Panc1 (cell line): ENCODE results near the gene TMEM92. TPM values are rescaled to one million over a fixed set of nuclear protein-coding genes. Genes with fewer than 3 reads are reported as not detected.

ENCODE experiments used
- ATAC-seq: fragments of 200-7000 bp; cut with Tn5 transposase; 2 replicates; pipeline ENCODE4 v1.9.1; 2020; ENCODE audit warnings: mild to moderate bottlenecking, moderate library complexity
- BruUV-seq: library from RNA; stranded (reverse); fragments of 400-500 nt; replicated peaks from 2 replicates; lab custom pipeline; 2021; lab: Mats Ljungman, UMichigan
- CTCF ChIA-PET: fragments of 300-600 bp; sonication (Branson Sonifier 250); formaldehyde crosslinking; loops from one replicate; lab custom pipeline; 2022; ENCODE audit warnings: antibody characterized with exemption; lab: Charles Lee
- POLR2A ChIA-PET: fragments of 300-600 bp; sonication (Branson Sonifier 250); formaldehyde crosslinking; loops from one replicate; lab custom pipeline; 2022; ENCODE audit warnings: antibody characterized with exemption; lab: Charles Lee
- DNase-seq: peaks from one replicate; pipeline ENCODE4 v3.0.0-alpha.2; 2010; ENCODE audit warnings: low read depth, low spot score
- H3K27ac ChIP-seq: 2 replicates; pipeline ENCODE4 v1.5.1; 2011; ENCODE audit warnings: mild to moderate bottlenecking, low read length, inconsistent platforms
- H3K27me3 ChIP-seq: fragments of 200-500 bp; sonication (Bioruptor generic); 2 replicates; pipeline ENCODE4 v1.6.0; 2014; ENCODE audit warnings: low read length, inconsistent platforms; ENCODE audit not compliant: control insufficient read depth, insufficient read depth
- H3K36me3 ChIP-seq: fragments of 200-500 bp; sonication (Bioruptor generic); 2 replicates; pipeline ENCODE4 v1.5.1; 2014; ENCODE audit warnings: inconsistent platforms, mild to moderate bottlenecking, low read length, moderate library complexity; ENCODE audit not compliant: control insufficient read depth, insufficient read depth
- H3K4me1 ChIP-seq: 2 replicates; pipeline ENCODE4 v1.5.1; 2011; ENCODE audit warnings: inconsistent platforms, mild to moderate bottlenecking, low read length, moderate library complexity; ENCODE audit not compliant: control insufficient read depth, insufficient read depth
- H3K4me3 ChIP-seq, 2 experiments: 2 replicates each; pipeline ENCODE4 v1.5.1; 2011 to 2012; ENCODE audit warnings: low read depth in 2 of 2, low read length in 2 of 2, mild to moderate bottlenecking in 2 of 2, inconsistent platforms in 1 of 2, moderate library complexity in 1 of 2
- H3K9me3 ChIP-seq: fragments of 200-500 bp; sonication (Bioruptor generic); 2 replicates; pipeline ENCODE4 v1.5.1; 2014; ENCODE audit warnings: low read depth, mild to moderate bottlenecking, inconsistent platforms, low read length, moderate library complexity; ENCODE audit not compliant: control insufficient read depth, insufficient read depth
- CTCF ChIP-seq: fragments of 450-650 bp; IDR thresholded peaks from 2 replicates; pipeline ENCODE4 v1.5.1; 2017; ENCODE audit warnings: mild to moderate bottlenecking
- POLR2AphosphoS5 ChIP-seq: IDR thresholded peaks from 2 replicates; pipeline ENCODE4 v1.6.1; 2012; ENCODE audit warnings: mild to moderate bottlenecking, low read depth, low read length, moderate library complexity
- SIN3A ChIP-seq: IDR thresholded peaks from 2 replicates; pipeline ENCODE4 v1.6.1; 2012; ENCODE audit warnings: low read depth, mild to moderate bottlenecking, low read length, moderate library complexity, borderline replicate concordance; ENCODE audit not compliant: insufficient read depth
- TCF7L2 ChIP-seq: IDR thresholded peaks from 2 replicates; pipeline ENCODE4 v1.6.1; 2011; ENCODE audit warnings: mild to moderate bottlenecking, low read depth, low read length, inconsistent platforms
- in situ Hi-C: cut with HindIII; loops from 2 replicates; pipeline ENCODE4 v1.10.0; 2016; ENCODE audit warnings: low sequenced_read_pairs, low pct_unique_long_range_greater_than_20kb
- intact Hi-C: fragments of 100-400 bp; cut with micrococcal nuclease; formaldehyde crosslinking; loops from one replicate; pipeline ENCODE4 v1.10.0; 2022; ENCODE audit not compliant: unreplicated experiment
- total RNA-seq: library from RNA; stranded (reverse); gene quantifications from one replicate; pipeline ENCODE4 v1.2.1, GENCODE V29; 2021; ENCODE audit not compliant: unreplicated experiment
- TF ChIP-seq, protein P1 (sequence below), 2 experiments: IDR thresholded peaks; 2 replicates each; pipeline ENCODE4 v1.6.1; 2011 to 2012; ENCODE audit warnings: low read depth in 2 of 2, control low read depth in 1 of 2, low read length in 1 of 2, mild to moderate bottlenecking in 1 of 2, moderate library complexity in 1 of 2; ENCODE audit not compliant: insufficient read depth in 1 of 2

Gene TMEM92
- total RNA-seq, 1 experiment from 2014 or later = 0.54 TPM

GRCh38 chr17:50326831-50327364 is 52.6 kb downstream of the TMEM92 start:
- Histone ChIP-seq H3K9me3 (no peaks in the 10 kb centered on the region), H3K27me3 (no peaks in the 10 kb centered on the region), H3K4me3 (no peak overlapping the region), H3K4me1 (no peaks in the 10 kb centered on the region), H3K27ac (no peak overlapping the region), H3K36me3 (no peaks in the 10 kb centered on the region)
- BruUV-seq = no TSS peak
- ChIA-PET POLR2A (no interaction called here), CTCF (no interaction called here)
- no peak for DNase-seq
- in situ Hi-C loops (no loop called here), intact Hi-C loops (no loop called here)
- ATAC-seq = no peak
- TF ChIP-seq, protein P1, sequence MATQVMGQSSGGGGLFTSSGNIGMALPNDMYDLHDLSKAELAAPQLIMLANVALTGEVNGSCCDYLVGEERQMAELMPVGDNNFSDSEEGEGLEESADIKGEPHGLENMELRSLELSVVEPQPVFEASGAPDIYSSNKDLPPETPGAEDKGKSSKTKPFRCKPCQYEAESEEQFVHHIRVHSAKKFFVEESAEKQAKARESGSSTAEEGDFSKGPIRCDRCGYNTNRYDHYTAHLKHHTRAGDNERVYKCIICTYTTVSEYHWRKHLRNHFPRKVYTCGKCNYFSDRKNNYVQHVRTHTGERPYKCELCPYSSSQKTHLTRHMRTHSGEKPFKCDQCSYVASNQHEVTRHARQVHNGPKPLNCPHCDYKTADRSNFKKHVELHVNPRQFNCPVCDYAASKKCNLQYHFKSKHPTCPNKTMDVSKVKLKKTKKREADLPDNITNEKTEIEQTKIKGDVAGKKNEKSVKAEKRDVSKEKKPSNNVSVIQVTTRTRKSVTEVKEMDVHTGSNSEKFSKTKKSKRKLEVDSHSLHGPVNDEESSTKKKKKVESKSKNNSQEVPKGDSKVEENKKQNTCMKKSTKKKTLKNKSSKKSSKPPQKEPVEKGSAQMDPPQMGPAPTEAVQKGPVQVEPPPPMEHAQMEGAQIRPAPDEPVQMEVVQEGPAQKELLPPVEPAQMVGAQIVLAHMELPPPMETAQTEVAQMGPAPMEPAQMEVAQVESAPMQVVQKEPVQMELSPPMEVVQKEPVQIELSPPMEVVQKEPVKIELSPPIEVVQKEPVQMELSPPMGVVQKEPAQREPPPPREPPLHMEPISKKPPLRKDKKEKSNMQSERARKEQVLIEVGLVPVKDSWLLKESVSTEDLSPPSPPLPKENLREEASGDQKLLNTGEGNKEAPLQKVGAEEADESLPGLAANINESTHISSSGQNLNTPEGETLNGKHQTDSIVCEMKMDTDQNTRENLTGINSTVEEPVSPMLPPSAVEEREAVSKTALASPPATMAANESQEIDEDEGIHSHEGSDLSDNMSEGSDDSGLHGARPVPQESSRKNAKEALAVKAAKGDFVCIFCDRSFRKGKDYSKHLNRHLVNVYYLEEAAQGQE (IDR thresholded peaks at IDR 0.05; ENCODE audit: insufficient read depth in 1 of 2, low read depth in 2 of 2, low read length in 1 of 2) = no peak
- no peak for TF ChIP-seq CTCF
- no peak for TF ChIP-seq SIN3A
- TF ChIP-seq TCF7L2 = no peak
- TF ChIP-seq POLR2AphosphoS5 = no peak

GRCh38 chr17:50328363-50329325 is 54.4 kb downstream of the TMEM92 start:
- no TSS peak for BruUV-seq
- POLR2A ChIA-PET = no interaction called here
- no peaks in the 10 kb centered on the region for H3K27me3 ChIP-seq
- H3K4me1 ChIP-seq = no peaks in the 10 kb centered on the region
- in situ Hi-C loops (no loop called here), intact Hi-C loops (no loop called here)
- no peak for DNase-seq
- TF ChIP-seq, protein P1 (IDR thresholded peaks at IDR 0.05; ENCODE audit: insufficient read depth in 1 of 2, low read depth in 2 of 2, low read length in 1 of 2) = no peak
- TF ChIP-seq TCF7L2 = no peak
- no peak for TF ChIP-seq CTCF
- TF ChIP-seq POLR2AphosphoS5 = no peak
- TF ChIP-seq SIN3A = no peak
- ATAC-seq = 0 out of 2 replicates have a peak, but pooled peaks have one; percentile 8
- no peak overlapping the region for H3K27ac ChIP-seq
- H3K36me3 ChIP-seq = no peaks in the 10 kb centered on the region
- CTCF ChIA-PET = no interaction called here
- H3K9me3 ChIP-seq = no peaks in the 10 kb centered on the region
- no peak overlapping the region for H3K4me3 ChIP-seq
